KMS-11 (cell line): ENCODE results near the gene PKD2L1.

Source experiments
- H2AFZ ChIP-seq: fragments of 200-600 bp; sonication (generic); 2 replicates; pipeline ENCODE4 v1.6.1; 2016; ENCODE audit warnings: antibody characterized with exemption, mixed run types, low read depth
- H3K27ac ChIP-seq: fragments of 200-600 bp; sonication (generic); 2 replicates; pipeline ENCODE4 v1.6.1; 2016; ENCODE audit warnings: mild to moderate bottlenecking, mixed run types
- H3K27me3 ChIP-seq: fragments of 200-600 bp; sonication (generic); 2 replicates; pipeline ENCODE4 v1.6.1; 2017; ENCODE audit warnings: mild to moderate bottlenecking, low read depth, mixed run types, moderate library complexity; ENCODE audit not compliant: insufficient read depth
- H3K36me3 ChIP-seq: fragments of 200-600 bp; sonication (generic); 2 replicates; pipeline ENCODE4 v1.6.1; 2017; ENCODE audit warnings: mild to moderate bottlenecking, mixed run types; ENCODE audit not compliant: insufficient read depth
- H3K4me1 ChIP-seq: fragments of 200-600 bp; sonication (generic); 2 replicates; pipeline ENCODE4 v1.6.1; 2016; ENCODE audit warnings: mild to moderate bottlenecking, low read depth, mixed run types; ENCODE audit not compliant: poor library complexity, severe bottlenecking
- H3K4me2 ChIP-seq: fragments of 200-600 bp; sonication (generic); 2 replicates; pipeline ENCODE4 v1.7.0; 2016; ENCODE audit warnings: mild to moderate bottlenecking, mixed run types
- H3K4me3 ChIP-seq: fragments of 200-600 bp; sonication (generic); IDR thresholded peaks from 2 replicates; pipeline ENCODE4 v1.6.1; 2017; ENCODE audit warnings: low read depth, low read length, mixed read lengths; ENCODE audit not compliant: insufficient read depth
- H3K79me2 ChIP-seq: fragments of 200-600 bp; sonication (generic); 2 replicates; pipeline ENCODE4 v1.6.1; 2016; ENCODE audit warnings: low read depth, mixed run types; ENCODE audit not compliant: insufficient read depth
- H3K9ac ChIP-seq: fragments of 200-600 bp; sonication (generic); 2 replicates; pipeline ENCODE4 v1.6.1; 2016; ENCODE audit warnings: mild to moderate bottlenecking, mixed run types
- H4K20me1 ChIP-seq: fragments of 200-600 bp; sonication (generic); 2 replicates; pipeline ENCODE4 v1.6.1; 2016; ENCODE audit warnings: mild to moderate bottlenecking, mixed run types; ENCODE audit not compliant: insufficient read depth
- CTCF ChIP-seq: fragments of 200-600 bp; sonication (generic); conservative IDR thresholded peaks from 2 replicates; pipeline ENCODE4 v1.6.1; 2017; ENCODE audit warnings: low read depth, mild to moderate bottlenecking, antibody characterized with exemption, low read length, moderate library complexity, mixed read lengths

The PKD2L1 gene

GRCh38 chr10:100373298-100374199 is 43.5 kb upstream of the PKD2L1 start:
- H3K9ac ChIP-seq: peak overlapping the region; percentile 85

GRCh38 chr10:100372415-100373297 is 42.6 kb upstream of the PKD2L1 start:
- Histone ChIP-seq H3K27me3 (no peaks in the 10 kb centered on the region), H2AFZ (peak overlapping the region; percentile 64; the same call in 1 of the 2 replicates), H3K9ac (peak overlapping the region; percentile 85), H3K4me2 (peak overlapping the region; percentile 65), H3K27ac (peak overlapping the region; percentile 90), H3K36me3 (no peaks in the 10 kb centered on the region), H3K4me1 (peaks cover 55% of the 10 kb centered on the region), H3K4me3 (no peak overlapping the region), H4K20me1 (no peaks in the 10 kb centered on the region), H3K79me2 (peaks cover 14% of the 10 kb centered on the region; the same call in 1 of the 2 replicates)
- no peak for TF ChIP-seq CTCF

More at GRCh38 chr10:100373298-100374199, 43.5 kb upstream of the PKD2L1 start:
- Histone ChIP-seq H4K20me1 (no peaks in the 10 kb centered on the region), H3K27me3 (no peaks in the 10 kb centered on the region), H3K4me1 (peaks cover 55% of the 10 kb centered on the region), H3K4me3 (peak overlapping the region; percentile 59), H3K4me2 (peak overlapping the region; percentile 65), H3K79me2 (peaks cover 14% of the 10 kb centered on the region; the same call in 1 of the 2 replicates), H3K27ac (peak overlapping the region; percentile 90), H2AFZ (peak overlapping the region; percentile 64), H3K36me3 (no peaks in the 10 kb centered on the region)
- no peak for TF ChIP-seq CTCF

- peak overlapping the region; percentile 60 for H2AFZ ChIP-seq
- peak overlapping the region; percentile 61 for H3K4me2 ChIP-seq
- no peaks in the 10 kb centered on the region for H3K27me3 ChIP-seq
- H4K20me1 ChIP-seq: no peaks in the 10 kb centered on the region
- H3K4me1 ChIP-seq: peaks cover 58% of the 10 kb centered on the region
- H3K4me3 ChIP-seq: no peak overlapping the region
- H3K9ac ChIP-seq: peak overlapping the region; percentile 42
- no peak for TF ChIP-seq CTCF
- H3K79me2 ChIP-seq: peaks cover 14% of the 10 kb centered on the region; the same call in 1 of the 2 replicates
- no peaks in the 10 kb centered on the region for H3K36me3 ChIP-seq
- H3K27ac ChIP-seq: peak overlapping the region; percentile 81
Observed at GRCh38 chr10:100371482-100372027, 41.5 kb upstream of the PKD2L1 start.
